GM12878 (cell line): ENCODE data around the gene TMED1. TPM values are rescaled to one million over a fixed set of nuclear protein-coding genes. Genes with fewer than 3 reads are reported as not detected.

ENCODE experiments used
- ATAC-seq: fragments of 200-7000 bp; cut with Tn5 transposase; 3 replicates; pipeline ENCODE4 v1.9.1; 2020; ENCODE audit warnings: mild to moderate bottlenecking, moderate library complexity
- BruUV-seq: library from RNA; stranded (reverse); fragments of 400-500 nt; replicated peaks from 2 replicates; lab custom pipeline; 2021; lab: Mats Ljungman, UMichigan
- CTCF ChIA-PET: fragments of 300-600 bp; sonication (Branson Sonifier 250); formaldehyde crosslinking; extraction: SDS; loops from one replicate; lab custom pipeline; 2021; ENCODE audit warnings: inconsistent platforms; lab: Yijun Ruan, JAX
- POLR2A ChIA-PET: fragments of 350-600 bp; formaldehyde crosslinking; extraction: SDS; loops from one replicate; lab custom pipeline; 2021; ENCODE audit warnings: inconsistent platforms; lab: Charles Lee
- RAD21 ChIA-PET: fragments of 300-600 bp; sonication (Branson Sonifier 250); formaldehyde crosslinking; loops from one replicate; lab custom pipeline; 2023; ENCODE audit warnings: antibody characterized with exemption; ENCODE audit not compliant: unreplicated experiment; lab: Charles Lee
- SMC1A ChIA-PET: fragments of 300-600 bp; sonication (Branson Sonifier 250); formaldehyde crosslinking; loops from one replicate; lab custom pipeline; 2023; ENCODE audit not compliant: unreplicated experiment, uncharacterized antibody; lab: Charles Lee
- DNase-seq: peaks from one replicate; pipeline ENCODE4 v3.0.0-alpha.2; 2011; ENCODE audit warnings: low read depth, low spot score
- FAIRE-seq: peaks from 3 replicates; lab custom pipeline; 2011; peaks lifted over from hg19 to GRCh38; lab: Jason Lieb, UNC
- H2AFZ ChIP-seq: 2 replicates; pipeline ENCODE4 v1.6.0; 2011; ENCODE audit warnings: low read depth, low read length, control low read depth; ENCODE audit not compliant: control insufficient read depth
- H3K27ac ChIP-seq: 2 replicates; pipeline ENCODE4 v1.5.1; 2011; ENCODE audit warnings: control low read depth; ENCODE audit not compliant: control insufficient read depth, insufficient read depth
- H3K27me3 ChIP-seq, 2 experiments: replicated peaks in 1 of 2; 2 replicates each; pipeline versions ENCODE4 v1.6.0 to v1.6.1; 2011; ENCODE audit warnings: low read length in 1 of 2; ENCODE audit not compliant: control insufficient read depth in 2 of 2, insufficient read depth in 2 of 2
- H3K36me3 ChIP-seq, 2 experiments: 2 replicates each; pipeline ENCODE4 v1.5.1; 2011; ENCODE audit warnings: low read length in 1 of 2; ENCODE audit not compliant: control insufficient read depth in 2 of 2, insufficient read depth in 2 of 2
- H3K4me1 ChIP-seq: 2 replicates; pipeline ENCODE4 v1.6.1; 2011; ENCODE audit warnings: mild to moderate bottlenecking, low read length, moderate library complexity, mixed read lengths; ENCODE audit not compliant: control insufficient read depth, insufficient read depth
- H3K4me2 ChIP-seq: 2 replicates; pipeline ENCODE4 v1.6.0; 2011; ENCODE audit warnings: control low read depth; ENCODE audit not compliant: control insufficient read depth, insufficient read depth
- H3K4me3 ChIP-seq: fragments of 200-600 bp; sonication (generic); 2 replicates; pipeline ENCODE4 v1.5.1; 2016
- H3K79me2 ChIP-seq: 2 replicates; pipeline ENCODE4 v1.6.0; 2011; ENCODE audit warnings: low read length; ENCODE audit not compliant: control insufficient read depth, insufficient read depth
- H3K9ac ChIP-seq: 2 replicates; pipeline ENCODE4 v1.8.0; 2011; ENCODE audit warnings: low read length, control low read depth, mixed read lengths; ENCODE audit not compliant: control insufficient read depth, insufficient read depth
- H3K9me3 ChIP-seq: replicated peaks from 3 replicates; pipeline ENCODE4 v1.5.1; 2011; ENCODE audit warnings: mild to moderate bottlenecking, low read length; ENCODE audit not compliant: control insufficient read depth, insufficient read depth
- H4K20me1 ChIP-seq: 2 replicates; pipeline ENCODE4 v1.6.0; 2011; ENCODE audit not compliant: control insufficient read depth, insufficient read depth
- BACH1 ChIP-seq: fragments of 450-650 bp; IDR thresholded peaks from 2 replicates; pipeline ENCODE4 v1.6.1; 2017; ENCODE audit warnings: mild to moderate bottlenecking, borderline replicate concordance
- CHD4 ChIP-seq: fragments of 200-600 bp; sonication (generic); IDR thresholded peaks from 2 replicates; pipeline ENCODE4 v1.6.1; 2016; ENCODE audit warnings: mild to moderate bottlenecking
- CREM ChIP-seq: IDR thresholded peaks from 2 replicates; pipeline ENCODE4 v1.6.1; 2014; ENCODE audit warnings: antibody characterized with exemption, low read depth
- ETV6 ChIP-seq, 2 experiments: fragments of 450-650 bp in 1 of 2; IDR thresholded peaks in 1 of 2; conservative IDR thresholded peaks in 1 of 2; 2 replicates each; pipeline ENCODE4 v1.6.1; 2014; ENCODE audit warnings: antibody characterized with exemption in 1 of 2, borderline replicate concordance in 1 of 2, low read depth in 1 of 2, mild to moderate bottlenecking in 1 of 2, moderate library complexity in 1 of 2
- IRF5 ChIP-seq: fragments of 450-650 bp; IDR thresholded peaks from 2 replicates; pipeline ENCODE4 v1.6.1; 2017; ENCODE audit warnings: borderline replicate concordance
- MEF2A ChIP-seq: IDR thresholded peaks from 2 replicates; pipeline ENCODE4 v1.6.1; 2011; ENCODE audit warnings: low read depth, mild to moderate bottlenecking, low read length, moderate library complexity; ENCODE audit not compliant: insufficient read depth
- NR2C2 ChIP-seq: IDR thresholded peaks from 2 replicates; pipeline ENCODE4 v1.6.1; 2011; ENCODE audit warnings: borderline replicate concordance, low read depth; ENCODE audit not compliant: control insufficient read depth, insufficient read length
- NR2F1 ChIP-seq: fragments of 450-650 bp; conservative IDR thresholded peaks from 2 replicates; pipeline ENCODE4 v1.6.1; 2017; ENCODE audit warnings: mild to moderate bottlenecking
- RUNX3 ChIP-seq: IDR thresholded peaks from 2 replicates; pipeline ENCODE4 v1.6.1; 2012; ENCODE audit warnings: low read length, inconsistent platforms
- SP1 ChIP-seq: IDR thresholded peaks from one replicate; pipeline ENCODE4 v1.6.1; 2011; ENCODE audit warnings: low read depth, low read length
- SPI1 ChIP-seq: IDR thresholded peaks from 2 replicates; pipeline ENCODE4 v1.6.1; 2011; ENCODE audit warnings: low read depth, mild to moderate bottlenecking, low read length, moderate library complexity, borderline replicate concordance; ENCODE audit not compliant: insufficient read depth
- STAT3 ChIP-seq: IDR thresholded peaks from 2 replicates; pipeline ENCODE4 v1.6.1; 2011; ENCODE audit warnings: low read depth, low read length, improper control_type of control experiment
- SUPT20H ChIP-seq: IDR thresholded peaks from 2 replicates; pipeline ENCODE4 v1.6.1; 2011; ENCODE audit warnings: low read depth, mild to moderate bottlenecking, low read length, moderate library complexity, borderline replicate concordance; ENCODE audit not compliant: control insufficient read depth
- ZBED1 ChIP-seq: IDR thresholded peaks from 2 replicates; pipeline ENCODE4 v1.6.1; 2016; ENCODE audit warnings: borderline replicate concordance
- ZNF622 ChIP-seq: fragments of 450-650 bp; IDR thresholded peaks from 2 replicates; pipeline ENCODE4 v1.6.1; 2017; ENCODE audit warnings: mild to moderate bottlenecking, inconsistent platforms
- WGBS: methylation state at CpG from one replicate; pipeline ENCODE4 v1.1.6; 2016; ENCODE audit warnings: low lambda C conversion rate; ENCODE audit not compliant: insufficient replicate concordance, insufficient coverage; ENCODE audit errors: missing lambda C conversion rate; 5-methylcytosine and 5-hydroxymethylcytosine counted together
- in situ Hi-C: fragments of 300-500 bp; cut with MboI; formaldehyde crosslinking; loops from 9 replicates; pipeline ENCODE4 v1.14.3; 2018; ENCODE audit warnings: mixed read lengths
- intact Hi-C: fragments of 100-400 bp; cut with micrococcal nuclease; formaldehyde crosslinking; loops from one replicate; pipeline ENCODE4 v1.14.2; 2022; ENCODE audit not compliant: unreplicated experiment
- polyA plus RNA-seq, 11 experiments: library from polyadenylated mRNA; depleted of rRNA in 4 of 11; unstranded in 6 of 11; stranded (reverse) in 5 of 11; fragments of >200 nt; fragmentation: Nextera tagmentation in 4 of 11; fragmentation: Illumina TruSeq in 1 of 11; extraction: Ambion mirVana in 4 of 11; extraction: Trizol in 1 of 11; gene quantifications; 1 replicate in 1 of 11; 2 replicates in 10 of 11; pipeline versions ENCODE4 v1.2.1 to v1.2.3, GENCODE V29; 2011 to 2016; ENCODE audit warnings: inconsistent platforms in 2 of 11, missing spikeins in 2 of 11, low read depth in 1 of 11
- total RNA-seq, 4 experiments: library from RNA; depleted of rRNA in 3 of 4; stranded (reverse); fragments of >200 nt in 3 of 4; fragmentation: Illumina TruSeq in 1 of 4; extraction: Trizol in 1 of 4; gene quantifications; 2 replicates each; pipeline versions ENCODE4 v1.2.1 to v1.2.3, GENCODE V29; 2013 to 2021
- TF ChIP-seq, protein P1 (sequence below): fragments of 450-650 bp; IDR thresholded peaks from 2 replicates; pipeline ENCODE4 v1.6.1; 2017; ENCODE audit warnings: mild to moderate bottlenecking, low read depth, inconsistent platforms; ENCODE audit not compliant: poor library complexity, severe bottlenecking
- TF ChIP-seq, protein P2 (sequence below): fragments of 450-650 bp; IDR thresholded peaks from 2 replicates; pipeline ENCODE4 v1.6.1; 2016; ENCODE audit warnings: mild to moderate bottlenecking

Gene TMED1
- total and polyA plus RNA-seq, 10 of the 15 experiments (the other 5 are each of a cell fraction or from before 2014, with no cell fraction given), result 0.60 to 23.1 (median 12.3) TPM

- TF ChIP-seq CHD4 (no peak), ETV6 (conservative IDR thresholded peaks at IDR 0.05 in 1 of 2, IDR thresholded peaks at IDR 0.05 in 1 of 2; ENCODE audit: borderline replicate concordance in 1 of 2, low read depth in 1 of 2) (no peak), NR2C2 (no peak)
Observed at GRCh38 chr19:10796653-10797052, 39.4 kb downstream of the TMED1 start (continued).

DNA sequence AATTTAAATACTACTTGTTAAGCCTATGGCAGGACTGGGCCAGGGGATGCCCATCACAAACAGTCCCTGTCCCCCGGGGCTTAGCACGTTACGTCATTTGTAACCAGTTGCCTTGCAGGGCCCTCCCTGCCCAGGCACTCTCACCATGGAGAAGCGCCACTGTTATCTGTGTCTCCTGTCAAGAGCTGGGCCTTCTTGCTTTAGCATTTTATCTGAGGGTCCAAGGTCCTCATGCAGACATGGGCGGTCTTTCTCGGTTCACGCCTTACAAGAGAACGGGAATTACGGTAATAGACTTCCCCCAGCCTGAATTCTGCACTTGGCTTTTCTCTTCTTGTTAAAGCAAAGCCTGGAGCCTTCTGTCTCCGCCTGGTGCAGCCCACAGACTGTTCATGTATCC, 46.1 kb downstream of the TMED1 start:
- no peak for FAIRE-seq
- POLR2A ChIA-PET, result no interaction called here
- H3K36me3 ChIP-seq, result peaks cover 21 to 41% of the 10 kb centered on the region in 2 experiments
- no peak for ATAC-seq
- H3K27ac ChIP-seq, result no peak overlapping the region
- RAD21 ChIA-PET, result no interaction called here
- H2AFZ ChIP-seq, result no peak overlapping the region
- SMC1A ChIA-PET, result no interaction called here
- in situ Hi-C loops (no loop called here), intact Hi-C loops (no loop called here)
- WGBS, result 83% methylated on average over 10 of the region's 10 CpGs
- H3K4me3 ChIP-seq, result no peak overlapping the region
- no peak for DNase-seq
- H3K4me2 ChIP-seq, result no peak overlapping the region
- BruUV-seq, result no TSS peak
- no peaks in the 10 kb centered on the region for H3K9me3 ChIP-seq
- no peak overlapping the region for H3K9ac ChIP-seq
- no peaks in the 10 kb centered on the region for H3K79me2 ChIP-seq
- no peaks in the 10 kb centered on the region for H3K4me1 ChIP-seq
- H3K27me3 ChIP-seq, result no peaks in the 10 kb centered on the region
- CTCF ChIA-PET, result no interaction called here
- H4K20me1 ChIP-seq, result no peaks in the 10 kb centered on the region
- TF ChIP-seq NR2F1 (no peak), ZBED1 (no peak), RUNX3 (no peak), SP1 (no peak), IRF5 (no peak), BACH1 (no peak), CREM (no peak), SUPT20H (no peak), ZNF622 (no peak), SPI1 (no peak), MEF2A (no peak), STAT3 (no peak)
- TF ChIP-seq, protein P1, sequence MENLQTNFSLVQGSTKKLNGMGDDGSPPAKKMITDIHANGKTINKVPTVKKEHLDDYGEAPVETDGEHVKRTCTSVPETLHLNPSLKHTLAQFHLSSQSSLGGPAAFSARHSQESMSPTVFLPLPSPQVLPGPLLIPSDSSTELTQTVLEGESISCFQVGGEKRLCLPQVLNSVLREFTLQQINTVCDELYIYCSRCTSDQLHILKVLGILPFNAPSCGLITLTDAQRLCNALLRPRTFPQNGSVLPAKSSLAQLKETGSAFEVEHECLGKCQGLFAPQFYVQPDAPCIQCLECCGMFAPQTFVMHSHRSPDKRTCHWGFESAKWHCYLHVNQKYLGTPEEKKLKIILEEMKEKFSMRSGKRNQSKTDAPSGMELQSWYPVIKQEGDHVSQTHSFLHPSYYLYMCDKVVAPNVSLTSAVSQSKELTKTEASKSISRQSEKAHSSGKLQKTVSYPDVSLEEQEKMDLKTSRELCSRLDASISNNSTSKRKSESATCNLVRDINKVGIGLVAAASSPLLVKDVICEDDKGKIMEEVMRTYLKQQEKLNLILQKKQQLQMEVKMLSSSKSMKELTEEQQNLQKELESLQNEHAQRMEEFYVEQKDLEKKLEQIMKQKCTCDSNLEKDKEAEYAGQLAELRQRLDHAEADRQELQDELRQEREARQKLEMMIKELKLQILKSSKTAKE, result no peak
- TF ChIP-seq, protein P2, sequence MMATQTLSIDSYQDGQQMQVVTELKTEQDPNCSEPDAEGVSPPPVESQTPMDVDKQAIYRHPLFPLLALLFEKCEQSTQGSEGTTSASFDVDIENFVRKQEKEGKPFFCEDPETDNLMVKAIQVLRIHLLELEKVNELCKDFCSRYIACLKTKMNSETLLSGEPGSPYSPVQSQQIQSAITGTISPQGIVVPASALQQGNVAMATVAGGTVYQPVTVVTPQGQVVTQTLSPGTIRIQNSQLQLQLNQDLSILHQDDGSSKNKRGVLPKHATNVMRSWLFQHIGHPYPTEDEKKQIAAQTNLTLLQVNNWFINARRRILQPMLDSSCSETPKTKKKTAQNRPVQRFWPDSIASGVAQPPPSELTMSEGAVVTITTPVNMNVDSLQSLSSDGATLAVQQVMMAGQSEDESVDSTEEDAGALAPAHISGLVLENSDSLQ, result no peak
